ENCODE results near the gene C1orf174. TPM values are rescaled to one million over a fixed set of nuclear protein-coding genes. Genes with fewer than 3 reads are reported as not detected.

Gene C1orf174
- total and polyA plus RNA-seq, 2 of the 13 experiments (the other 11 are each of a cell fraction or from before 2014, with no cell fraction given): 21.6 to 31.4 TPM

- peak; percentile 16; the same call in 1 of the 2 replicates for TF ChIP-seq NAIF1 (CRISPR knock-in tag; IDR thresholded peaks at IDR 0.05; ENCODE audit: borderline replicate concordance)
- no peak for TF ChIP-seq MAFK (conservative IDR thresholded peaks at IDR 0.05 in 1 of 2, IDR thresholded peaks at IDR 0.05 in 1 of 2; ENCODE audit: low read length in 2 of 2)
- peak; percentile 7; the same call in 1 of the 2 replicates for TF ChIP-seq STAT5B (CRISPR knock-in tag; IDR thresholded peaks at IDR 0.05)
- TF ChIP-seq CTCF (CRISPR knock-in tag; IDR thresholded peaks at IDR 0.05): peak; percentile 94
- peak; percentile 63 for TF ChIP-seq SUZ12 (IDR thresholded peaks at IDR 0.05; ENCODE audit: low read depth, low read length)
- peak; percentile 94 for TF ChIP-seq ZNF501 (CRISPR knock-in tag; IDR thresholded peaks at IDR 0.05)
- TF ChIP-seq YEATS2 (CRISPR knock-in tag; IDR thresholded peaks at IDR 0.05; ENCODE audit: borderline replicate concordance): peak; percentile 70; the same call in 1 of the 2 replicates
- no peak for TF ChIP-seq ZNF746 (CRISPR knock-in tag; IDR thresholded peaks at IDR 0.05)
- no peak for TF ChIP-seq PAXIP1 (CRISPR knock-in tag; conservative IDR thresholded peaks at IDR 0.05)
- peak; percentile 35; the same call in 1 of the 2 replicates for TF ChIP-seq FOXJ3 (CRISPR knock-in tag; IDR thresholded peaks at IDR 0.05; ENCODE audit: borderline replicate concordance)
- TF ChIP-seq ZNF660 (CRISPR knock-in tag; IDR thresholded peaks at IDR 0.05; ENCODE audit: borderline replicate concordance, low read depth): no peak
- peak; percentile 53; the same call in 1 of the 2 replicates for TF ChIP-seq ZNF768 (CRISPR knock-in tag; IDR thresholded peaks at IDR 0.05)
- no peak for TF ChIP-seq CEBPG (CRISPR knock-in tag; IDR thresholded peaks at IDR 0.05)
- TF ChIP-seq POLR2AphosphoS5 (IDR thresholded peaks at IDR 0.05; ENCODE audit: low read depth, low read length): peak; percentile 75
- TF ChIP-seq ZZZ3 (CRISPR knock-in tag; IDR thresholded peaks at IDR 0.05; ENCODE audit: borderline replicate concordance): peak; percentile 13; the same call in 1 of the 2 replicates
- no peak for TF ChIP-seq RBAK (CRISPR knock-in tag; IDR thresholded peaks at IDR 0.05)
- TF ChIP-seq TBP (CRISPR knock-in tag; IDR thresholded peaks at IDR 0.05): no peak
- TF ChIP-seq KLF16 (CRISPR knock-in tag; IDR thresholded peaks at IDR 0.05): no peak; a peak in 1 of 4 replicates
- 0 out of 2 replicates have a peak, but pooled peaks have one; percentile 13 for TF ChIP-seq FOXO1 (CRISPR knock-in tag; IDR thresholded peaks at IDR 0.05)
- TF ChIP-seq ADNP (CRISPR knock-in tag; IDR thresholded peaks at IDR 0.05): no peak
- no peak for TF ChIP-seq PAX8 (CRISPR knock-in tag; IDR thresholded peaks at IDR 0.05; ENCODE audit: borderline replicate concordance)
- TF ChIP-seq ZNF431 (CRISPR knock-in tag; IDR thresholded peaks at IDR 0.05; ENCODE audit: borderline replicate concordance, low read depth): no peak
- peak; percentile 79 for TF ChIP-seq POLR2G (IDR thresholded peaks at IDR 0.05; ENCODE audit: low read depth, low read length)
- TF ChIP-seq TGIF2 (CRISPR knock-in tag; IDR thresholded peaks at IDR 0.05): no peak
Measured at GRCh38 chr1:3856923-3857790, 42.9 kb downstream of the C1orf174 start, which contains the start of the genes CEP104 and DFFB (continued).
